Epithelial cell of esophagus (primary cell): ENCODE results near the gene MOB1A.
"Not testable (repeated sequence)": the region's sequence is repeated elsewhere in the genome, so short reads cannot be mapped to it uniquely, and the experiment has no call there.

Experiments
- DNase-seq: peaks from one replicate; pipeline ENCODE4 v3.0.0; 2010; ENCODE audit warnings: low read depth
- H3K4me3 ChIP-seq: 2 replicates; pipeline ENCODE4 v1.5.1; 2011; ENCODE audit warnings: mild to moderate bottlenecking, low read length, control low read depth
- CTCF ChIP-seq: IDR thresholded peaks from 2 replicates; pipeline ENCODE4 v1.5.1; 2011; ENCODE audit warnings: low read depth, mild to moderate bottlenecking, low read length, control low read depth, inconsistent platforms; ENCODE audit not compliant: insufficient read depth; ENCODE audit errors: missing control alignments

Gene MOB1A

GRCh38 chr2:74137651-74138599, 40.8 kb downstream of the MOB1A start:
- no peak for TF ChIP-seq CTCF
- H3K4me3 ChIP-seq, result no peak overlapping the region
- no peak for DNase-seq

GRCh38 chr2:74131901-74132300, 46.8 kb downstream of the MOB1A start:
- DNase-seq, result no peak
- no peak for TF ChIP-seq CTCF
- no peak overlapping the region for H3K4me3 ChIP-seq

GRCh38 chr2:74130211-74130995, 48.3 kb downstream of the MOB1A start:
- H3K4me3 ChIP-seq, result no peak overlapping the region
- peak; percentile 83 for DNase-seq
- TF ChIP-seq CTCF, result no peak

GRCh38 chr2:74128206-74128605, 50.5 kb downstream of the MOB1A start:
- TF ChIP-seq CTCF, result no peak
- DNase-seq, result no peak
- H3K4me3 ChIP-seq, result no peak overlapping the region

- DNase-seq, H3K4me3 ChIP-seq: not testable (repeated sequence)
Measured at GRCh38 chr2:74123955-74124354, 54.7 kb downstream of the MOB1A start.

GRCh38 chr2:74121846-74122245, 56.8 kb downstream of the MOB1A start:
- not testable (repeated sequence) for DNase-seq, H3K4me3 ChIP-seq

- H3K4me3 ChIP-seq, result peak overlapping the region; percentile 70
- DNase-seq, result peak; percentile 86
- peak; percentile 46 for TF ChIP-seq CTCF
Measured at GRCh38 chr2:74119912-74120825, 58.5 kb downstream of the MOB1A start.
